ENCODE data around the gene MED12. TPM values are rescaled to one million over a fixed set of nuclear protein-coding genes. Genes with fewer than 3 reads are reported as not detected.

MED12 gene
- total and polyA plus RNA-seq, 2 of the 8 experiments (the other 6 are each of a cell fraction or from before 2014, with no cell fraction given), result 19.4 to 48.9 TPM

GRCh38 chrX:71178908-71179307 lies 60.5 kb downstream of the MED12 start:
- DNase-seq (ENCODE audit: low read depth in 1 of 2, low spot score in 2 of 2), result no peak

More at GRCh38 chrX:71178908-71179307, 60.5 kb downstream of the MED12 start:
- Histone ChIP-seq H4K91ac (replicated peaks; ENCODE audit: insufficient read length, low read length) (no peak overlapping the region), H2BK20ac (ENCODE audit: low read length) (no peak overlapping the region), H2AK5ac (ENCODE audit: low read depth, low read length) (no peak overlapping the region), H3K27me3 (replicated peaks in 1 of 4; ENCODE audit: control insufficient read depth in 3 of 4, extremely low read depth in 1 of 4, insufficient read depth in 3 of 4, low read length in 3 of 4) (no peaks in the 10 kb centered on the region), H3K79me2 (ENCODE audit: control insufficient read depth in 1 of 2, insufficient read depth in 2 of 2, low read length in 2 of 2) (no peaks in the 10 kb centered on the region), H3K4me1 (replicated peaks in 1 of 4; ENCODE audit: control insufficient read depth in 3 of 4, insufficient read depth in 4 of 4, low read length in 3 of 4) (peaks cover 3 to 7% (median 5%) of the 10 kb centered on the region in 4 experiments; a peak in 4 of 7 replicates), H3K14ac (ENCODE audit: insufficient read length) (no peak overlapping the region), H3K9ac (replicated peaks in 1 of 4; ENCODE audit: extremely low read depth in 1 of 4, low read depth in 3 of 4, low read length in 3 of 4) (no peak overlapping the region), H3K4me3 (ENCODE audit: extremely low read depth in 1 of 4, insufficient read depth in 2 of 4, low read depth in 3 of 4, low read length in 4 of 4) (no peak overlapping the region), H4K20me1 (replicated peaks in 1 of 2; ENCODE audit: control insufficient read depth in 1 of 2, insufficient read depth in 2 of 2, low read length in 2 of 2) (no peaks in the 10 kb centered on the region), H4K8ac (ENCODE audit: extremely low read depth, insufficient read depth, low read length) (no peak overlapping the region), H2BK15ac (ENCODE audit: low read length) (no peak overlapping the region), H3K18ac (ENCODE audit: extremely low read depth, low read length) (no peak overlapping the region), H3K27ac (ENCODE audit: low read depth, low read length) (no peak overlapping the region), H2BK120ac (replicated peaks; ENCODE audit: low read depth, low read length) (no peak overlapping the region), H3K4ac (replicated peaks; ENCODE audit: insufficient read length, low read depth, low read length) (no peak overlapping the region), H4K5ac (ENCODE audit: insufficient read length, low read depth, low read length) (no peak overlapping the region), H2BK5ac (ENCODE audit: low read depth, low read length) (no peak overlapping the region), H3K56ac (replicated peaks; ENCODE audit: insufficient read length, low read depth, low read length) (no peak overlapping the region), H3K23me2 (ENCODE audit: low read depth, low read length) (no peaks in the 10 kb centered on the region), H3K36me3 (ENCODE audit: control insufficient read depth in 2 of 4, insufficient read depth in 4 of 4, low read length in 3 of 4) (no peaks in the 10 kb centered on the region), H2BK12ac (ENCODE audit: low read depth, low read length) (no peak overlapping the region), H3K79me1 (ENCODE audit: low read depth, low read length) (no peaks in the 10 kb centered on the region), H3K23ac (ENCODE audit: insufficient read length) (no peak overlapping the region), H3K4me2 (ENCODE audit: insufficient read depth in 1 of 2, low read depth in 2 of 2, low read length in 2 of 2) (no peak overlapping the region), H2AFZ (ENCODE audit: low read length) (no peak overlapping the region), H3K9me3 (ENCODE audit: insufficient read depth in 2 of 2, low read depth in 1 of 2, low read length in 1 of 2) (no peaks in the 10 kb centered on the region)
- peak; percentile 86 for FAIRE-seq
- TF ChIP-seq FOSL1 (IDR thresholded peaks at IDR 0.05; ENCODE audit: insufficient read depth, low read depth, low read length), result no peak
- peak; percentile 82 to 87 for TF ChIP-seq RAD21 (IDR thresholded peaks at IDR 0.05 in 1 of 2, conservative IDR thresholded peaks at IDR 0.05 in 1 of 2; ENCODE audit: low read depth in 2 of 2, low read length in 2 of 2)
- TF ChIP-seq SUZ12 (IDR thresholded peaks at IDR 0.05; ENCODE audit: low read length), result no peak
- TF ChIP-seq YY1 (IDR thresholded peaks at IDR 0.05; ENCODE audit: low read depth, low read length), result 0 out of 2 replicates have a peak, but pooled peaks have one; percentile 13
- peak; percentile 33 to 64 (median 62) for TF ChIP-seq CTCF (IDR thresholded peaks at IDR 0.05; ENCODE audit: control extremely low read depth in 1 of 3, insufficient read depth in 1 of 3, low read depth in 1 of 3, low read length in 3 of 3)
- no peak for TF ChIP-seq TAF7 (optimal IDR thresholded peaks at IDR 0.05; ENCODE audit: borderline replicate concordance, low read depth, low read length)
- ChIA-PET POLR2A (ENCODE audit: partially characterized antibody) (no interaction called here), CTCF (ENCODE audit: partially characterized antibody) (interaction anchor here (0.6 to 2.2 kb wide), 7 partner anchors 13 to 181 kb away, joined by 3 to 9 read pairs (median 4); no protein-coding TSS in a partner anchor)
- WGBS, 2 experiments (ENCODE audit: extremely low coverage in 1 of 2, insufficient coverage in 1 of 2, insufficient read length in 1 of 2, insufficient replicate concordance in 2 of 2, low coverage in 1 of 2, low lambda C conversion rate in 2 of 2, missing lambda C conversion rate in 1 of 2), result 5% methylated on average over 4 of the region's 4 CpGs; no CpG with 5 or more reads in 1 of the 2 experiments

Data from H1 (cell line).